WTC11 (cell line): ENCODE data around the gene IL1RAPL2. TPM values are rescaled to one million over a fixed set of nuclear protein-coding genes. Genes with fewer than 3 reads are reported as not detected.

Source experiments
- ATAC-seq: fragments of 200-7000 bp; cut with Tn5 transposase; 2 replicates; pipeline ENCODE4 v1.10.0; 2021; ENCODE audit warnings: mild to moderate bottlenecking, moderate library complexity
- CTCF ChIA-PET: fragments of 300-600 bp; sonication (Branson Sonifier 250); formaldehyde crosslinking; loops from one replicate; lab custom pipeline; 2021; ENCODE audit warnings: antibody characterized with exemption; lab: Charles Lee
- POLR2A ChIA-PET: fragments of 350-600 bp; sonication (Branson Sonifier 250); formaldehyde crosslinking; loops from one replicate; lab custom pipeline; 2021; ENCODE audit warnings: antibody characterized with exemption; lab: Charles Lee
- DNase-seq: peaks from one replicate; pipeline ENCODE4 v3.0.0; 2021; ENCODE audit warnings: low spot score
- H3K27ac Mint-ChIP-seq: 2 replicates; pipeline ENCODE4 v1.8.0; 2021; ENCODE audit warnings: mixed read lengths
- H3K27me3 Mint-ChIP-seq: 2 replicates; pipeline ENCODE4 v1.8.0; 2021; ENCODE audit warnings: low read depth, mild to moderate bottlenecking, moderate library complexity, mixed read lengths
- H3K36me3 Mint-ChIP-seq: 2 replicates; pipeline ENCODE4 v1.8.0; 2021; ENCODE audit warnings: mixed read lengths
- H3K4me1 Mint-ChIP-seq: 2 replicates; pipeline ENCODE4 v1.8.0; 2022; ENCODE audit warnings: mixed read lengths
- H3K4me3 Mint-ChIP-seq: 2 replicates; pipeline ENCODE4 v1.8.0; 2021; ENCODE audit warnings: mild to moderate bottlenecking, moderate library complexity, mixed read lengths
- H3K9me3 Mint-ChIP-seq: 2 replicates; pipeline ENCODE4 v1.8.0; 2021; ENCODE audit warnings: mixed read lengths
- CTCF ChIP-seq: fragments of 200-600 bp; IDR thresholded peaks from 2 replicates; pipeline ENCODE4 v1.8.0; 2022; ENCODE audit warnings: antibody characterized with exemption
- E2F5 ChIP-seq: sonication (generic); formaldehyde crosslinking; IDR thresholded peaks from 2 replicates; pipeline ENCODE4 v1.8.1; 2022; ENCODE audit warnings: mild to moderate bottlenecking, moderate library complexity, missing genetic modification reagents
- FOXJ3 ChIP-seq: sonication (generic); formaldehyde crosslinking; IDR thresholded peaks from 2 replicates; pipeline ENCODE4 v1.9.0; 2021; ENCODE audit warnings: missing genetic modification reagents, mild to moderate bottlenecking, borderline replicate concordance
- GRHL2 ChIP-seq: fragments of 250-450 bp; sonication (Bioruptor Pico); IDR thresholded peaks from 2 replicates; pipeline ENCODE4 v1.8.0; 2022; ENCODE audit warnings: mild to moderate bottlenecking, moderate library complexity; ENCODE audit not compliant: insufficient replicate concordance, severe bottlenecking
- SMAD4 ChIP-seq: sonication (generic); formaldehyde crosslinking; IDR thresholded peaks from 2 replicates; pipeline ENCODE4 v1.8.0; 2022; ENCODE audit warnings: mild to moderate bottlenecking, missing genetic modification reagents
- TP53 ChIP-seq: sonication (generic); formaldehyde crosslinking; IDR thresholded peaks from 2 replicates; pipeline ENCODE4 v1.8.1; 2023; ENCODE audit warnings: mild to moderate bottlenecking, missing genetic modification reagents
- ZNF219 ChIP-seq: sonication (generic); formaldehyde crosslinking; IDR thresholded peaks from 2 replicates; pipeline ENCODE4 v1.8.0; 2023; ENCODE audit warnings: missing genetic modification reagents, mild to moderate bottlenecking, borderline replicate concordance
- ZNF396 ChIP-seq: fragments of 250-450 bp; sonication (Bioruptor Pico); IDR thresholded peaks from 2 replicates; pipeline ENCODE4 v1.8.0; 2021; ENCODE audit warnings: mild to moderate bottlenecking, moderate library complexity, borderline replicate concordance
- ZNF425 ChIP-seq: fragments of 250-450 bp; sonication (Bioruptor Pico); conservative IDR thresholded peaks from 2 replicates; pipeline ENCODE4 v1.9.0; 2021; ENCODE audit warnings: mild to moderate bottlenecking
- total RNA-seq: library from RNA; stranded (reverse); gene quantifications from 3 replicates; pipeline ENCODE4 v1.2.3, GENCODE V29; 2021
- TF ChIP-seq, protein P1 (sequence below): sonication (generic); formaldehyde crosslinking; IDR thresholded peaks from 2 replicates; pipeline ENCODE4 v1.8.0; 2022; ENCODE audit warnings: mild to moderate bottlenecking, missing genetic modification reagents
- TF ChIP-seq, protein P2 (sequence below): fragments of 250-450 bp; sonication (Bioruptor Pico); IDR thresholded peaks from 2 replicates; pipeline ENCODE4 v1.9.0; 2021; ENCODE audit warnings: mild to moderate bottlenecking, borderline replicate concordance
- TF ChIP-seq, protein P3 (sequence below): sonication (generic); formaldehyde crosslinking; IDR thresholded peaks from 2 replicates; pipeline ENCODE4 v1.8.1; 2023; ENCODE audit warnings: mild to moderate bottlenecking, moderate library complexity, missing genetic modification reagents
- TF ChIP-seq, protein P4 (sequence below): sonication (generic); formaldehyde crosslinking; IDR thresholded peaks from 2 replicates; pipeline ENCODE4 v1.8.1; 2022; ENCODE audit warnings: low read depth, missing genetic modification reagents, borderline replicate concordance
- TF ChIP-seq, protein P5 (sequence below): sonication (generic); formaldehyde crosslinking; IDR thresholded peaks from 2 replicates; pipeline ENCODE4 v1.8.1; 2022; ENCODE audit warnings: mild to moderate bottlenecking, missing genetic modification reagents, moderate library complexity, borderline replicate concordance

Gene IL1RAPL2
- total RNA-seq, 1 experiment from 2014 or later, result 0.09 TPM

- 0 out of 2 replicates have a peak, but pooled peaks cover 3% of the 10 kb centered on the region for H3K36me3 Mint-ChIP-seq
- no peak overlapping the region for H3K4me3 Mint-ChIP-seq
- ATAC-seq, result no peak
- H3K27me3 Mint-ChIP-seq, result no peaks in the 10 kb centered on the region
- TF ChIP-seq CTCF (no peak), ZNF425 (CRISPR knock-in tag) (no peak), GRHL2 (CRISPR knock-in tag) (no peak), FOXJ3 (no peak), ZNF396 (no peak), E2F5 (no peak), TP53 (CRISPR knock-in tag) (no peak), SMAD4 (CRISPR knock-in tag) (no peak), ZNF219 (no peak)
- TF ChIP-seq, protein P1, sequence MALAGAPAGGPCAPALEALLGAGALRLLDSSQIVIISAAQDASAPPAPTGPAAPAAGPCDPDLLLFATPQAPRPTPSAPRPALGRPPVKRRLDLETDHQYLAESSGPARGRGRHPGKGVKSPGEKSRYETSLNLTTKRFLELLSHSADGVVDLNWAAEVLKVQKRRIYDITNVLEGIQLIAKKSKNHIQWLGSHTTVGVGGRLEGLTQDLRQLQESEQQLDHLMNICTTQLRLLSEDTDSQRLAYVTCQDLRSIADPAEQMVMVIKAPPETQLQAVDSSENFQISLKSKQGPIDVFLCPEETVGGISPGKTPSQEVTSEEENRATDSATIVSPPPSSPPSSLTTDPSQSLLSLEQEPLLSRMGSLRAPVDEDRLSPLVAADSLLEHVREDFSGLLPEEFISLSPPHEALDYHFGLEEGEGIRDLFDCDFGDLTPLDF (CRISPR knock-in tag), result no peak
- TF ChIP-seq, protein P2, sequence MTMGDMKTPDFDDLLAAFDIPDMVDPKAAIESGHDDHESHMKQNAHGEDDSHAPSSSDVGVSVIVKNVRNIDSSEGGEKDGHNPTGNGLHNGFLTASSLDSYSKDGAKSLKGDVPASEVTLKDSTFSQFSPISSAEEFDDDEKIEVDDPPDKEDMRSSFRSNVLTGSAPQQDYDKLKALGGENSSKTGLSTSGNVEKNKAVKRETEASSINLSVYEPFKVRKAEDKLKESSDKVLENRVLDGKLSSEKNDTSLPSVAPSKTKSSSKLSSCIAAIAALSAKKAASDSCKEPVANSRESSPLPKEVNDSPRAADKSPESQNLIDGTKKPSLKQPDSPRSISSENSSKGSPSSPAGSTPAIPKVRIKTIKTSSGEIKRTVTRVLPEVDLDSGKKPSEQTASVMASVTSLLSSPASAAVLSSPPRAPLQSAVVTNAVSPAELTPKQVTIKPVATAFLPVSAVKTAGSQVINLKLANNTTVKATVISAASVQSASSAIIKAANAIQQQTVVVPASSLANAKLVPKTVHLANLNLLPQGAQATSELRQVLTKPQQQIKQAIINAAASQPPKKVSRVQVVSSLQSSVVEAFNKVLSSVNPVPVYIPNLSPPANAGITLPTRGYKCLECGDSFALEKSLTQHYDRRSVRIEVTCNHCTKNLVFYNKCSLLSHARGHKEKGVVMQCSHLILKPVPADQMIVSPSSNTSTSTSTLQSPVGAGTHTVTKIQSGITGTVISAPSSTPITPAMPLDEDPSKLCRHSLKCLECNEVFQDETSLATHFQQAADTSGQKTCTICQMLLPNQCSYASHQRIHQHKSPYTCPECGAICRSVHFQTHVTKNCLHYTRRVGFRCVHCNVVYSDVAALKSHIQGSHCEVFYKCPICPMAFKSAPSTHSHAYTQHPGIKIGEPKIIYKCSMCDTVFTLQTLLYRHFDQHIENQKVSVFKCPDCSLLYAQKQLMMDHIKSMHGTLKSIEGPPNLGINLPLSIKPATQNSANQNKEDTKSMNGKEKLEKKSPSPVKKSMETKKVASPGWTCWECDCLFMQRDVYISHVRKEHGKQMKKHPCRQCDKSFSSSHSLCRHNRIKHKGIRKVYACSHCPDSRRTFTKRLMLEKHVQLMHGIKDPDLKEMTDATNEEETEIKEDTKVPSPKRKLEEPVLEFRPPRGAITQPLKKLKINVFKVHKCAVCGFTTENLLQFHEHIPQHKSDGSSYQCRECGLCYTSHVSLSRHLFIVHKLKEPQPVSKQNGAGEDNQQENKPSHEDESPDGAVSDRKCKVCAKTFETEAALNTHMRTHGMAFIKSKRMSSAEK (CRISPR knock-in tag), result no peak
- TF ChIP-seq, protein P3, sequence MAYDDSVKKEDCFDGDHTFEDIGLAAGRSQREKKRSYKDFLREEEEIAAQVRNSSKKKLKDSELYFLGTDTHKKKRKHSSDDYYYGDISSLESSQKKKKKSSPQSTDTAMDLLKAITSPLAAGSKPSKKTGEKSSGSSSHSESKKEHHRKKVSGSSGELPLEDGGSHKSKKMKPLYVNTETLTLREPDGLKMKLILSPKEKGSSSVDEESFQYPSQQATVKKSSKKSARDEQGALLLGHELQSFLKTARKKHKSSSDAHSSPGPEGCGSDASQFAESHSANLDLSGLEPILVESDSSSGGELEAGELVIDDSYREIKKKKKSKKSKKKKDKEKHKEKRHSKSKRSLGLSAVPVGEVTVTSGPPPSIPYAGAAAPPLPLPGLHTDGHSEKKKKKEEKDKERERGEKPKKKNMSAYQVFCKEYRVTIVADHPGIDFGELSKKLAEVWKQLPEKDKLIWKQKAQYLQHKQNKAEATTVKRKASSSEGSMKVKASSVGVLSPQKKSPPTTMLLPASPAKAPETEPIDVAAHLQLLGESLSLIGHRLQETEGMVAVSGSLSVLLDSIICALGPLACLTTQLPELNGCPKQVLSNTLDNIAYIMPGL, result no peak
- TF ChIP-seq, protein P4, sequence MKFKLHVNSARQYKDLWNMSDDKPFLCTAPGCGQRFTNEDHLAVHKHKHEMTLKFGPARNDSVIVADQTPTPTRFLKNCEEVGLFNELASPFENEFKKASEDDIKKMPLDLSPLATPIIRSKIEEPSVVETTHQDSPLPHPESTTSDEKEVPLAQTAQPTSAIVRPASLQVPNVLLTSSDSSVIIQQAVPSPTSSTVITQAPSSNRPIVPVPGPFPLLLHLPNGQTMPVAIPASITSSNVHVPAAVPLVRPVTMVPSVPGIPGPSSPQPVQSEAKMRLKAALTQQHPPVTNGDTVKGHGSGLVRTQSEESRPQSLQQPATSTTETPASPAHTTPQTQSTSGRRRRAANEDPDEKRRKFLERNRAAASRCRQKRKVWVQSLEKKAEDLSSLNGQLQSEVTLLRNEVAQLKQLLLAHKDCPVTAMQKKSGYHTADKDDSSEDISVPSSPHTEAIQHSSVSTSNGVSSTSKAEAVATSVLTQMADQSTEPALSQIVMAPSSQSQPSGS (CRISPR knock-in tag), result no peak
- TF ChIP-seq, protein P5, sequence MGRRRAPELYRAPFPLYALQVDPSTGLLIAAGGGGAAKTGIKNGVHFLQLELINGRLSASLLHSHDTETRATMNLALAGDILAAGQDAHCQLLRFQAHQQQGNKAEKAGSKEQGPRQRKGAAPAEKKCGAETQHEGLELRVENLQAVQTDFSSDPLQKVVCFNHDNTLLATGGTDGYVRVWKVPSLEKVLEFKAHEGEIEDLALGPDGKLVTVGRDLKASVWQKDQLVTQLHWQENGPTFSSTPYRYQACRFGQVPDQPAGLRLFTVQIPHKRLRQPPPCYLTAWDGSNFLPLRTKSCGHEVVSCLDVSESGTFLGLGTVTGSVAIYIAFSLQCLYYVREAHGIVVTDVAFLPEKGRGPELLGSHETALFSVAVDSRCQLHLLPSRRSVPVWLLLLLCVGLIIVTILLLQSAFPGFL, result no peak
- CTCF ChIA-PET, result no interaction called here
- no peaks in the 10 kb centered on the region; the same call in 1 of the 2 replicates for H3K4me1 Mint-ChIP-seq
- no peak overlapping the region for H3K27ac Mint-ChIP-seq
- POLR2A ChIA-PET, result no interaction called here
- H3K9me3 Mint-ChIP-seq, result peaks cover 12% of the 10 kb centered on the region; the same call in 1 of the 2 replicates
- DNase-seq, result no peak
Observed at GRCh38 chrX:105211066-105211575, 645.1 kb downstream of the IL1RAPL2 start.
